ENCODE measurements around the gene PCDHGA1. TPM values are rescaled to one million over a fixed set of nuclear protein-coding genes. Genes with fewer than 3 reads are reported as not detected.
A peak's percentile ranks its signal among the peaks of the same experiment; 100 is the strongest.

The PCDHGA1 gene
- total RNA-seq, 1 experiment from 2014 or later, result 0.34 TPM

GRCh38 chr5:141439411-141440141 is 109.3 kb downstream of the PCDHGA1 start:
- no peak for DNase-seq (ENCODE audit: low read depth)

GRCh38 chr5:141440341-141440740 is 110.0 kb downstream of the PCDHGA1 start:
- no peak for DNase-seq (ENCODE audit: low read depth)

- DNase-seq (ENCODE audit: low read depth), result no peak
Observed at GRCh38 chr5:141441571-141442170, 111.4 kb downstream of the PCDHGA1 start.

GRCh38 chr5:141465351-141465750 is 135.0 kb downstream of the PCDHGA1 start:
- no peak for DNase-seq (ENCODE audit: low read depth)

GRCh38 chr5:141475625-141476131 is 145.4 kb downstream of the PCDHGA1 start, which contains the start of gene PCDHGC3:
TSS of gene PCDHGC3 (plus strand) at chr5:141475966. CDS start at chr5:141476117, 151 bp downstream.
- peak; percentile 96 for DNase-seq (ENCODE audit: low read depth)

GRCh38 chr5:141476132-141476911 is 146.0 kb downstream of the PCDHGA1 start:
- peak; percentile 83 for DNase-seq (ENCODE audit: low read depth)

GRCh38 chr5:141477044-141477575 is 146.8 kb downstream of the PCDHGA1 start:
- DNase-seq (ENCODE audit: low read depth), result peak; percentile 19

- peak; percentile 33 for DNase-seq (ENCODE audit: low read depth)
Observed at GRCh38 chr5:141477815-141478214, 147.5 kb downstream of the PCDHGA1 start.

GRCh38 chr5:141478321-141478945 is 148.1 kb downstream of the PCDHGA1 start:
- no peak for DNase-seq (ENCODE audit: low read depth)

GRCh38 chr5:141479776-141480175 is 149.5 kb downstream of the PCDHGA1 start:
- no peak for DNase-seq (ENCODE audit: low read depth)

GRCh38 chr5:141483902-141484301 is 153.6 kb downstream of the PCDHGA1 start:
- DNase-seq (ENCODE audit: low read depth), result no peak

GRCh38 chr5:141484310-141484640 is 154.0 kb downstream of the PCDHGA1 start:
- no peak for DNase-seq (ENCODE audit: low read depth)

- DNase-seq (ENCODE audit: low read depth), result no peak
Observed at GRCh38 chr5:141484641-141485311, 154.5 kb downstream of the PCDHGA1 start, which contains the start of gene PCDHGC4. TSS of gene PCDHGC4 (plus strand) at chr5:141485030. CDS start at chr5:141485174, 144 bp downstream.

- no peak for DNase-seq (ENCODE audit: low read depth)
Observed at GRCh38 chr5:141485321-141486055, 155.2 kb downstream of the PCDHGA1 start.

- DNase-seq (ENCODE audit: low read depth), result no peak
Observed at GRCh38 chr5:141486091-141486490, 155.8 kb downstream of the PCDHGA1 start.

- no peak for DNase-seq (ENCODE audit: low read depth)
Observed at GRCh38 chr5:141487131-141487530, 156.8 kb downstream of the PCDHGA1 start.

- peak; percentile 57 for DNase-seq (ENCODE audit: low read depth)
Observed at GRCh38 chr5:141488591-141489561, 158.6 kb downstream of the PCDHGA1 start, which contains the start of gene PCDHGC5. TSS of gene PCDHGC5 (plus strand) at chr5:141489081. CDS start at chr5:141489241, 160 bp downstream.

- DNase-seq (ENCODE audit: low read depth), result no peak
Observed at GRCh38 chr5:141489841-141490240, 159.5 kb downstream of the PCDHGA1 start.

GRCh38 chr5:141490271-141490670 is 160.0 kb downstream of the PCDHGA1 start:
- no peak for DNase-seq (ENCODE audit: low read depth)

Data from Daoy (cell line).